OCI-LY3 (cell line): ENCODE measurements around the gene DUSP2.

ENCODE experiments used
- CTCF ChIP-seq: fragments of 200-600, 300-600 bp; sonication (generic); IDR thresholded peaks from 2 replicates; pipeline ENCODE4 v1.5.1; 2014; ENCODE audit warnings: antibody characterized with exemption, low read length, low read depth
- EZH2phosphoT487 ChIP-seq: fragments of 200-600 bp; shearing (Covaris generic); IDR thresholded peaks from 2 replicates; pipeline ENCODE4 v1.6.1; 2018; ENCODE audit warnings: antibody characterized with exemption, mixed run types, low read depth

GRCh38 chr2:96095116-96095636 is 50.1 kb downstream of the DUSP2 start:
- no peak for TF ChIP-seq CTCF
- TF ChIP-seq EZH2phosphoT487 = no peak
